Mucosa of descending colon (tissue), 3 donors: ENCODE data around the gene CDK17. TPM values are rescaled to one million over a fixed set of nuclear protein-coding genes. Genes with fewer than 3 reads are reported as not detected.

ENCODE experiments used
- ATAC-seq: fragments of 200-7000 bp; cut with Tn5 transposase; one replicate; pipeline ENCODE4 v1.9.1; 2020; ENCODE audit warnings: mild to moderate bottlenecking, moderate library complexity
- DNase-seq, 3 donors: peaks; one replicate each; pipeline ENCODE4 v3.0.0-alpha.2; 2020
- H3K36me3 ChIP-seq: fragments of 200-600 bp; one replicate; pipeline ENCODE4 v1.8.0; 2021; ENCODE audit warnings: low read depth, mild to moderate bottlenecking
- H3K4me1 ChIP-seq: fragments of 200-600 bp; one replicate; pipeline ENCODE4 v1.8.0; 2021; ENCODE audit warnings: low read depth, mild to moderate bottlenecking
- H3K4me3 ChIP-seq: fragments of 200-600 bp; one replicate; pipeline ENCODE4 v1.8.0; 2021; ENCODE audit warnings: mild to moderate bottlenecking
- H3K9me3 ChIP-seq: fragments of 200-600 bp; one replicate; pipeline ENCODE4 v1.8.0; 2021; ENCODE audit warnings: mild to moderate bottlenecking
- CTCF ChIP-seq: fragments of 200-600 bp; IDR thresholded peaks from one replicate; pipeline ENCODE4 v1.8.0; 2022; ENCODE audit warnings: antibody characterized with exemption, mild to moderate bottlenecking
- intact Hi-C, 2 donors: fragments of 100-400 bp; cut with DNase I in 1 of 2; cut with micrococcal nuclease in 1 of 2; formaldehyde crosslinking; loops; one replicate each; pipeline versions ENCODE4 v1.11.0 to v1.11.1; 2022; cut with DNase I, micrococcal nuclease
- total RNA-seq, 3 donors: library from RNA; stranded (reverse); fragmentation: NEBNext Ultra II Directional in 2 of 3; extraction: Animal tissue kit (Norgen Biotek cat#: 25700) in 2 of 3; gene quantifications; one replicate each; pipeline versions ENCODE4 v1.2.1 to v1.2.4, GENCODE V29; 2021 to 2023
- donor health status: DM: no; HTN: no; CAD: no; lungs with moderate emphysema.
- donor health status: DM: no; HTN: no; CAD: no.
- donor health status: DM: no; HTN: yes; CAD: no.

CDK17 gene
- total RNA-seq, 3 donors from 2014 or later = 19.5 to 43.5 (median 24.0) TPM

- no peaks in the 10 kb centered on the region for H3K36me3 ChIP-seq
- ATAC-seq (no peak), DNase-seq (no peak)
- H3K9me3 ChIP-seq = no peaks in the 10 kb centered on the region
- no peak for TF ChIP-seq CTCF
- H3K4me3 ChIP-seq = no peak overlapping the region
- intact Hi-C loops = no loop called here
- H3K4me1 ChIP-seq = no peaks in the 10 kb centered on the region
These were observed 71.2 kb downstream of the CDK17 start for GRCh38 chr12:96329018-96329417.

- Histone ChIP-seq H3K4me3 (no peak overlapping the region), H3K9me3 (no peaks in the 10 kb centered on the region), H3K36me3 (no peaks in the 10 kb centered on the region), H3K4me1 (no peaks in the 10 kb centered on the region)
- TF ChIP-seq CTCF = no peak
- intact Hi-C loops = no loop called here
- ATAC-seq = no peak
- DNase-seq = no peak
These were observed 72.3 kb downstream of the CDK17 start for GRCh38 chr12:96327889-96328288.

DNA sequence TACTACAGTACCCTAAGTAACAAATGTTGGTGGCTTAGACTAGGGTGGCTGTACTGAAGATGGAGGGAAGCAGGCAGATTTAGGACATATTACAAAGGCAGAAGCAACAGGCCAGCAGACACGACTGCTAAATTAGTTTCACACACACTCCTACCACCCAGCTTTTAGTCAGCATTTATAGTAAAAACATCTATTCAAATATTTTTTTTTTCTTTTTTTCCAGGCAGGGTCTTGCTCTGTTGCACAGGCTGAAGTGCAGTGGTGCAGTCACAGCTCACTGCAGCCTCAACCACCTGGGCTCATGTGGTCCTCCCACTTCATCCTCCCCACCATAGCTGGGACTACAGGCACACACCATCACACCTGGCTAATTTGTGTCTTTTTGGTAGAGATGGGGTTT is 72.9 kb downstream of the CDK17 start:
- TF ChIP-seq CTCF = no peak
- Histone ChIP-seq H3K36me3 (no peaks in the 10 kb centered on the region), H3K4me3 (no peak overlapping the region), H3K9me3 (no peaks in the 10 kb centered on the region), H3K4me1 (no peaks in the 10 kb centered on the region)
- ATAC-seq = peak; percentile 36
- intact Hi-C loops = no loop called here
- DNase-seq = no peak

GRCh38 chr12:96326628-96327227 is 73.5 kb downstream of the CDK17 start:
- H3K4me3 ChIP-seq = no peak overlapping the region
- intact Hi-C loops = no loop called here
- no peaks in the 10 kb centered on the region for H3K9me3 ChIP-seq
- ATAC-seq (no peak), DNase-seq (no peak)
- H3K4me1 ChIP-seq = no peaks in the 10 kb centered on the region
- H3K36me3 ChIP-seq = no peaks in the 10 kb centered on the region
- TF ChIP-seq CTCF = no peak

GRCh38 chr12:96323906-96324305 is 76.3 kb downstream of the CDK17 start:
- ATAC-seq (no peak), DNase-seq (no peak)
- no peaks in the 10 kb centered on the region for H3K4me1 ChIP-seq
- H3K4me3 ChIP-seq = no peak overlapping the region
- no peaks in the 10 kb centered on the region for H3K36me3 ChIP-seq
- no peaks in the 10 kb centered on the region for H3K9me3 ChIP-seq
- TF ChIP-seq CTCF = no peak
- intact Hi-C loops = no loop called here

DNA sequence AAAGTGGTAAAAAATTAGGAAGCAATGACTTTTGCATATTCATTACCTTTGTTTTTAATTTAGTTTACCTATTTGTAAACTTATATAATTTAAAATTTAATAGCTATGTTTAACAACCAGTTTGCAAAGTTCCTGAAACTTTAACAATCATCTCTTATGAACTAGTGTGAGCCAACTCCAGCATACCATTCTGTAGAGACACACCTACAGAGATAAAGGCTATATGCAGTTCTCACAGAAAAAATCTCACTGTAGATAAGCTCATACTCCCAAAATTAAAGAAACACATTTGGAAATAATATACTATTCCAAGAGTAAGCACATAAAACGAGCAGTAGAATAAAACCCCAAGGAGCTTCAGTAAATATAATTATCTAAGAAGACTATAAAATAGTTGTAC is 77.5 kb downstream of the CDK17 start:
- intact Hi-C loops = no loop called here

More for the DNA sequence above, 77.5 kb downstream of the CDK17 start:
- Histone ChIP-seq H3K4me3 (no peak overlapping the region), H3K4me1 (no peaks in the 10 kb centered on the region), H3K36me3 (no peaks in the 10 kb centered on the region), H3K9me3 (no peaks in the 10 kb centered on the region)
- TF ChIP-seq CTCF = no peak
- no peak for ATAC-seq
- DNase-seq = no peak
